Stimulated activated CD8-positive, alpha-beta memory T cell treated with anti-CD3 and anti-CD28 coated beads, Interleukin-12 subunit alpha, Interleukin-12 subunit beta, amount 100 ng/mL, for 24 hours (primary cell): ENCODE measurements around the gene LZIC.

ENCODE experiments used
- DNase-seq: peaks from one replicate; pipeline ENCODE4 v3.0.0-alpha.2; 2020; ENCODE audit errors: extremely low read depth

Gene LZIC

GRCh38 chr1:9886092-9886742, 57.0 kb downstream of the LZIC start:
- DNase-seq = no peak

- no peak for DNase-seq
These were observed 58.4 kb downstream of the LZIC start for GRCh38 chr1:9884805-9885204.

GRCh38 chr1:9883585-9884449, 59.4 kb downstream of the LZIC start:
- no peak for DNase-seq

DNA sequence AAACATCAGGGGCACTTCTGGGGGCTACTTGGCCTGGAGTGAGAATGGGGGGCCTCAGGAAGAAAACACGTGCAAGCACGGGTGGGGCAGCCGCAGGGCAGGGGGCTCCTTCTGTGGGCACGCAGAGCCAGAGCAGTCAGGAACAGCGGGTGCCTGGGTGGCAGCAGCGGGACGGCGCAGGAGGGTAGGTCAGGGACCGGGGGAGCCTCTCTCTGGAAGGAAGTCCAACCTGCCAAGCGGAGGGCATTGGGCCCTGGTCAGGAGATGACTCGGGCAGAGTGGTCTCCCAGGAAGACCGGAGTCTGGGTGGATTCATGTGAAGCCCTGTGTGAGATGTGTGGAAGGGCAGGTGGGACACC, 60.3 kb downstream of the LZIC start:
- no peak for DNase-seq

- no peak for DNase-seq
These were observed 60.8 kb downstream of the LZIC start for GRCh38 chr1:9882296-9882944.

DNA sequence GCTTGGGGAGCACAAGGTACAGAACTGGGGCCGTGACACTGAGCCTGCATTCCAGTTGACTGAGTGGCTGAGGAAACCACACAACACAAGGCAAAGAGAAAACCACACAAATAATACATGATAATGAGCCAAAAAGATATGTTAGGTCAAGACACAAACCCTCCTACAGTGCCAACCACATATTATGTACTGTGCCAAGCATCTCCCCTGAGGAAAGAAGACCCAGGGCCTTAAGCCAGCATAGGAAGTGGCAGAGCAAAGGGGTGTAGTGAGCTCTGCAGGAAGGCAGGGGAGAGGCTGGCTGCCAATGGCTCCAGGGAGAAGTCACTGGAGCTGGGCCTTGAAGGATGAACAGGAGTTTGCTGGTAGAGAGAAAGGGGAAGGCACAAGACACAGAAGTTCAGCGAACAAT, 61.3 kb downstream of the LZIC start:
- no peak for DNase-seq
